Neural crest cell (in vitro differentiated cells): Measurements from ENCODE around the gene SLC17A9. TPM values are rescaled to one million over a fixed set of nuclear protein-coding genes. Genes with fewer than 3 reads are reported as not detected.

Experiments used
- DNase-seq: peaks from one replicate; pipeline ENCODE4 v3.0.0; 2021; ENCODE audit warnings: low read depth, mixed read lengths, low spot score
- H3K27ac Mint-ChIP-seq: one replicate; pipeline ENCODE4 v1.8.0; 2021; ENCODE audit warnings: mild to moderate bottlenecking, mixed read lengths; ENCODE audit not compliant: unreplicated experiment
- H3K27me3 Mint-ChIP-seq: 2 replicates; pipeline ENCODE4 v1.8.0; 2021; ENCODE audit warnings: low read depth, mild to moderate bottlenecking, mixed read lengths
- H3K36me3 Mint-ChIP-seq: 2 replicates; pipeline ENCODE4 v1.8.0; 2021; ENCODE audit warnings: low read depth, mild to moderate bottlenecking, mixed read lengths
- H3K4me1 Mint-ChIP-seq: 2 replicates; pipeline ENCODE4 v1.8.0; 2021; ENCODE audit warnings: mixed read lengths
- H3K4me3 Mint-ChIP-seq: one replicate; pipeline ENCODE4 v1.8.0; 2021; ENCODE audit warnings: mild to moderate bottlenecking, mixed read lengths
- H3K9me3 Mint-ChIP-seq: 2 replicates; pipeline ENCODE4 v1.8.0; 2021; ENCODE audit warnings: mixed read lengths
- CTCF ChIP-seq: fragments of 200-600 bp; sonication (generic); conservative IDR thresholded peaks from 2 replicates; pipeline ENCODE4 v1.5.0; 2021; ENCODE audit warnings: antibody characterized with exemption, mild to moderate bottlenecking
- total RNA-seq: library from RNA; stranded (reverse); gene quantifications from 2 replicates; pipeline ENCODE4 v1.2.1, GENCODE V29; 2021

The SLC17A9 gene
- total RNA-seq, 1 donor from 2014 or later: 1.2 TPM

GRCh38 chr20:62907384-62908317 is 44.9 kb upstream of the SLC17A9 start:
- DNase-seq: no peak
- Mint-ChIP-seq H3K27me3 (no peaks in the 10 kb centered on the region), H3K36me3 (peaks cover 31% of the 10 kb centered on the region), H3K27ac (no peak overlapping the region), H3K9me3 (no peaks in the 10 kb centered on the region), H3K4me1 (no peaks in the 10 kb centered on the region), H3K4me3 (no peak overlapping the region)
- TF ChIP-seq CTCF: peak; percentile 72

- H3K4me1 Mint-ChIP-seq: peaks cover 4% of the 10 kb centered on the region
- peaks cover 26% of the 10 kb centered on the region for H3K36me3 Mint-ChIP-seq
- no peaks in the 10 kb centered on the region for H3K9me3 Mint-ChIP-seq
- no peaks in the 10 kb centered on the region for H3K27me3 Mint-ChIP-seq
- no peak overlapping the region for H3K27ac Mint-ChIP-seq
- no peak overlapping the region for H3K4me3 Mint-ChIP-seq
- TF ChIP-seq CTCF: no peak
- no peak for DNase-seq
Measured at GRCh38 chr20:62908971-62909791, 43.3 kb upstream of the SLC17A9 start.

GRCh38 chr20:62910217-62910766 is 42.2 kb upstream of the SLC17A9 start:
- TF ChIP-seq CTCF: no peak

GRCh38 chr20:62910777-62911497 is 41.6 kb upstream of the SLC17A9 start:
- Mint-ChIP-seq H3K4me3 (no peak overlapping the region), H3K9me3 (no peaks in the 10 kb centered on the region), H3K4me1 (peaks cover 17% of the 10 kb centered on the region), H3K27ac (no peak overlapping the region), H3K27me3 (no peaks in the 10 kb centered on the region), H3K36me3 (peaks cover 16% of the 10 kb centered on the region)
- no peak for TF ChIP-seq CTCF
- no peak for DNase-seq

More at GRCh38 chr20:62910217-62910766, 42.2 kb upstream of the SLC17A9 start:
- no peak for DNase-seq
- peaks cover 19% of the 10 kb centered on the region for H3K36me3 Mint-ChIP-seq
- H3K9me3 Mint-ChIP-seq: no peaks in the 10 kb centered on the region
- H3K27ac Mint-ChIP-seq: no peak overlapping the region
- H3K27me3 Mint-ChIP-seq: no peaks in the 10 kb centered on the region
- H3K4me3 Mint-ChIP-seq: no peak overlapping the region
- H3K4me1 Mint-ChIP-seq: peaks cover 11% of the 10 kb centered on the region

GRCh38 chr20:62911701-62912280 is 40.7 kb upstream of the SLC17A9 start:
- H3K27ac Mint-ChIP-seq: no peak overlapping the region
- no peak for TF ChIP-seq CTCF
- H3K4me3 Mint-ChIP-seq: no peak overlapping the region
- DNase-seq: no peak
- H3K27me3 Mint-ChIP-seq: no peaks in the 10 kb centered on the region
- no peaks in the 10 kb centered on the region for H3K9me3 Mint-ChIP-seq
- H3K4me1 Mint-ChIP-seq: peaks cover 26% of the 10 kb centered on the region
- H3K36me3 Mint-ChIP-seq: peaks cover 16% of the 10 kb centered on the region
